ENCODE results near the gene ZNF567.
"Not testable (repeated sequence)": the region's sequence is repeated elsewhere in the genome, so short reads cannot be mapped to it uniquely, and the experiment has no call there.

The ZNF567 gene

GRCh38 chr19:36687214-36688056 is at the start of gene ZNF567:
TSS of gene ZNF567 (plus strand) at chr19:36687612. CDS start at chr19:36694868, 7,256 bp downstream.
- DNase-seq = peak; percentile 99

DNA sequence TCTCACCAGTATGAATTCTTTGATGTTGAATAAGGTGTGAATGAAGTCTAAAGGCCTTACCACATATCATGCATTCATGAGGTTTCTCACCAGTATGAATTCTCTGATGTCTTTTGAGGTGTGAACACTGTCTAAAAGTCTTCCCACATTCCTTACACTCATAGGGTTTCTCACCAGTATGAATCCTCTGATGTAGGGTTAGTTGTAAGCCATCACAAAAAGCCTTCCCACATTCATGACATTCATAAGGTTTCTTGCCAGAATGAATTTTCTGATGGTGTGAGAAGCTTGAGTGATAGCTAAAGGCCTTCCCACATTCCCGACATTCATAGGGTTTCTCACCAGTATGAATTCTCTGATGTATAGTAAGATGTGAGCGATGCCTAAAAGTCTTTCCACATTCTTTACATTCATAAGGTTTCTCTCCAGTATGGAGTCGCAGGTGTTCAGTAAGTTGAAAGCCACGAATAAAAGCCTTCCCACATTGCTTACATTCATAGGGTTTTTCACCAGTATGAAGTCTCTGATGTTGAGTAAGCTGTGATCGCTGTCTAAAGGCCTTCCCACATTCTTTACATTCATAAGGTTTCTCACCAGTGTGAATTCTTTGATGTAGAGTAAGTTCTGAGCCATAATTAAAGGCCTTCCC is 48.4 kb upstream of the ZNF567 start:
- DNase-seq = peak; percentile 22

- DNase-seq = no peak
Observed at GRCh38 chr19:36646746-36647145, 40.7 kb upstream of the ZNF567 start.

DNA sequence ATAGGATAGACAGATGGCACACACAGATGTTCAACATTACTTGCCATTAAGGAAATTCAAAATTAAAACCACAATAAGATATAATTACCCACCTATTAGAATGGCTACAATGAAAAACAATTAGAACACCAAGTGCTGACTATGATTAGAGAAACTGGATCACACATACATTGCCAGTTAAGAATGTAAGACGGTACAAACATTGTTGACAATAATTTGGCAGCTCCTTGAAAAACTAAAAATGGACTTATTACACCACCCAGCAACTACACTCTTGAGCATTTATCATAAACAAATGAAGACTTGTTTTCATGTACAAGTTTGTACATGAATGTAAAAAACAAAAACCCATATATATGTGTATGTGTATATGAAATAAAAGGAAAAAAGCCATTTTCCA is 34.5 kb upstream of the ZNF567 start:
- DNase-seq = no peak

- no peak for DNase-seq
Observed at GRCh38 chr19:36665832-36666231, 21.6 kb upstream of the ZNF567 start.

GRCh38 chr19:36668646-36669045 is 18.8 kb upstream of the ZNF567 start:
- no peak for DNase-seq

DNA sequence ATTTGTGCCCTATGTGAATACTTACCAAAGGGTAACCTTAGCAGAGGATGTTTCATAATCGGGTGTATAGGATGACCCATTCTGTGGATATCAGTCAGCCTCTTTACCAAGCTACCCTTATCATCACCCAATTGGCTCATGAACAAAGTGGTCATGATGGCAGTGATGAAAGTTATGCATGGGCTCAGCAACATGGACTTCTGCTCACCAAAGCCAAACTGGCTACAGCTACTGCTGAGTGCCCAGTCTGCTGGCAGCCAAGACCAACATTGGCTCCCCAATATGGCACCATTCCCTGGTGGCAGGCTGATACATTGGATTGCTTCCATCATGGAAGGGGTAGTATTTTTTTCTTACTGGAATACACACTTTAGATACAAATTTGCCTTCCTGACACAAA is 15.0 kb upstream of the ZNF567 start:
- no peak for DNase-seq

DNA sequence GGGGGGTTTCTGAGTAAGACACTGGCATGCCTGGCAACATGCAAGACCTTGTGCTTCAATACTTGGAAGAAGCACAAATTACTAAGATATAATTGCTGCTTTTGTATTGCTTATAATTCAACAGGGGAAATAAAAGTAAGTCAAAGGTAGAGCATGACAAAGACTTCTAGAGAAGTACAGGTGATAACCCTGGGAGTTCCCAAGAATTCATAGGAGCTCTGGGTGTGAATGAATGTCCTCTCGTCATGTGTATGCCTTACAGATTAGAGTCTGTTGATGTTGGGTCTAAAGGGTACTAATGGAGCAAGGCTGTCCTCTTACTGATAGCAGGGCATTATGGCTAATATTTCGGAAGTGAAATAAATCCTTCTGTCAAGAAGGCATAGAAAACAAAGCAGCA is 13.2 kb upstream of the ZNF567 start:
- no peak for DNase-seq

GRCh38 chr19:36679455-36679854 is 8.0 kb upstream of the ZNF567 start:
- no peak for DNase-seq

GRCh38 chr19:36685835-36686234 is 1.6 kb upstream of the ZNF567 start:
- DNase-seq = peak; percentile 45

GRCh38 chr19:36686365-36687213 is 823 bp upstream of the ZNF567 start:
- peak; percentile 73 for DNase-seq

- DNase-seq = no peak
Observed at GRCh38 chr19:36688058-36688457, 646 bp downstream of the ZNF567 start.

DNA sequence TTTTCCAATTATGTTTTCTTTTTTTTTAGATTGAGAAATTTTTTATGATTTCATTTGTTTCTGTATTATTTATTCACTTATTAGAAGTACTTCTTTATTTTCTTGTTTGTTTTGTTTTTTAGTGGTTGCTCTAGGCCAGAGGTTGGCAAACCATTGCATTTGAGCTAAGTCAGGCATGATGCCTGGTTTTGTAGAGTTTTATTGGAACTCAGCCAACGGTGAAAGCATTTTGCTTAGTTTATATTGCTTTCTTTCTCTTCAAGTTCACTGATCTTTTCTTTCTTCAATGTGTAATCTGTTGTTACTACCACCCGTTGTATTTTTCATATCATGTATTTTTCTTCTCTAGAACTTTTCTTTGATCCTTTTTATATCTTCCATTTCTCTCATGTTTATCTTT is 19.7 kb downstream of the ZNF567 start:
- DNase-seq = no peak

- no peak for DNase-seq
Observed at GRCh38 chr19:36709423-36709822, 22.0 kb downstream of the ZNF567 start.

- peak; percentile 17 for DNase-seq
Observed at GRCh38 chr19:36719687-36720556, 32.5 kb downstream of the ZNF567 start.

GRCh38 chr19:36736166-36736565 is 48.8 kb downstream of the ZNF567 start:
- not testable (repeated sequence) for DNase-seq

- no peak for DNase-seq
Observed at GRCh38 chr19:36745870-36746269, 58.5 kb downstream of the ZNF567 start.

- DNase-seq = no peak
Observed at GRCh38 chr19:36747750-36748149, 60.3 kb downstream of the ZNF567 start.

DNA sequence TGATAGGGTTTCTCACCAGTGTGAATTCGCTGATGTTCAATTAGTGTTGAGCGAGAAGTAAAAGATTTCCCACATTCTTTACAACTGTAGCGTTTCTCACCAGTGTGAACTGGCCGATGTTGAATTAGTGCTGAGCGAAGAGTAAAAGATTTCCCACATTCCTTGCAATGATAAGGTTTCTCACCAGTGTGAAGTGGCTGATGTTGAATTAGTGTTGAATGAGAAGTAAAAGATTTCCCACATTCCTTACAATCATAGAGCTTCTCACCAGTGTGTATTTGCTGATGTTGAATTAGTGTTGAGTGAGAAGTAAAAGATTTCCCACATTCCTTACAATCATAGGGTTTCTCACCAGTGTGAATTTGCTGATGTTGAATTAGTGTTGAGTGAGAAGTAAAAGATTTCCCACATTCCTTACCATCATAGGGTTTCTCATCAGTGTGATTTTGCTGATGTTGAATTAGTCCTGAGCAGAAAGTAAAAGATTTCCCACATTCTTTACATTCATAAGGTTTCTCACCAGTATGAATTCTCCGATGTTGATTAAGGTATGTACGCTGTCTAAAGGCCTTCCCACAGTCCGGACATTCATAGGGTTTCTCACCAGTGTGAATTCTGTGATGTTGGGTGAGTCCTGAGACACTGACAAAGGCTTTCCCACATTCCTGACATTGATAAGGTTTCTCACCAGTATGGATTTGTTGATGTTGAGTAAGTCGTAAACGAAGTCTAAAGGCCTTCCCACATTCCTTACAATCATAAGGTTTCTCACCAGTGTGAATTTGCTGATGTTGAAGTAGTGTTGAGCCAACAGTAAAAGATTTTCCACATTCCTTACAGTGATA is 61.2 kb downstream of the ZNF567 start:
- no peak for DNase-seq

DNA sequence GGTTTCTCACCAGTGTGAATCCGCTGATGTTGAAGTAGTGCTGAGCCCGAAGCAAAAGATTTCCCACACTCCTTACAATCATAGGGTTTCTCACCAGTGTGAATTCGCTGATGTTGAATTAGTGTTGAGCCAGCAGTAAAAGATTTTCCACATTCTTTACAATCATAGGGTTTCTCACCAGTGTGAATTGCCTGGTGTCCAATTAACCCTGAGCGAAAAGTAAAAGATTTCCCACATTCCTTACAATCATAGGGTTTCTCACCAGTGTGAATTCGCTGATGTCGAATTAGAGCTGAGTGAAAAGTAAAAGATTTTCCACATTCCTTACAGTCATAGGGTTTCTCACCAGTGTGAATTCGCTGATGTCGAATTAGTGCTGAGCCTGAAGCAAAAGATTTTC is 62.2 kb downstream of the ZNF567 start:
- not testable (repeated sequence) for DNase-seq

GRCh38 chr19:36750066-36750691 is 62.8 kb downstream of the ZNF567 start:
- DNase-seq = no peak

Measured in OCI-M1 (cell line).